ENCODE measurements around the gene SLC24A3.

Gene SLC24A3

DNA sequence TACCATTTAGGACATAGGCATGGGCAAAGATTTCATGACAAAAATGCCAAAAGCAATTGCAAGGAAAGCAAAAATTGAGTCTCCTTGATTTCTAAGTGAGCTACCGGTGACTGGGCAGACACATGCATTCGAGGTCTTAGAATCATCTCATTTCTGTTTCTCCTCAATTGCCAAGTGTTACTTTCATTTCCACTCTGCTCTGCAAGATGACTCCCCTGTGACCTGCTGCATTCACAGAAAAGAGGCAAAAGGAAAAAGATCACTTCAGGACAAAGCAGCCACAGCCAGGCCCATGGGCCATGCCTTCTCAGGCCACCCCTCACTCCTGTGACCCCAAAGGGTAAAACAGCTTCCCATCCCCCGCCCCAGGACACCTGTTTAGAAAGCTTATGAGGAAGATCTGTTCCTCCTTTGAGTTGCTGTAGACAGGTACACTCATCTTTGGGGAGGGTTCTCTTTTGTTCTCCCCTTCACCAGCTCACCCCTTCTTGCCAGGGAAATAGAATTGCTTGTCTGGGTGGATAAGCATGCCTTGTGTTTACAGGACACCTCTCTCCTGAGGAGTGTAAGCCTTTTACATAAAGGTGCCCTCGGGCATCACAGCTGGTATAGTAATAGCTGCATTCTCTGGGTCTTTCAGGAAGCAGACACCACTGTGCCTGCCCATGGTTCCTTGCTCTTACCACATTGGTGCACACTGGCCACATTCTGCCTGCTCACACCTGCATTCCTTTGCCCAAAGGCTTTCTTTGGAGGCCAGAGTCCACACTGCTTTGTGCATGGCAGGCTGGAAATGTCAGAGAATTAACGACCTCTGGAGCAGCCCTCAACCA is 105.0 kb downstream of the SLC24A3 start:
- DNase-seq (ENCODE audit: extremely low read depth, insufficient read length), result no peak
- peaks cover 1% of the 10 kb centered on the region for H3K27me3 ChIP-seq (replicated peaks; ENCODE audit: control insufficient read depth, insufficient read depth, low read length)
- H3K36me3 ChIP-seq (ENCODE audit: control insufficient read depth, insufficient read depth, low read length), result no peaks in the 10 kb centered on the region
- H3K4me3 ChIP-seq (replicated peaks; ENCODE audit: low read depth, low read length), result no peak overlapping the region
- TF ChIP-seq, protein P1, sequence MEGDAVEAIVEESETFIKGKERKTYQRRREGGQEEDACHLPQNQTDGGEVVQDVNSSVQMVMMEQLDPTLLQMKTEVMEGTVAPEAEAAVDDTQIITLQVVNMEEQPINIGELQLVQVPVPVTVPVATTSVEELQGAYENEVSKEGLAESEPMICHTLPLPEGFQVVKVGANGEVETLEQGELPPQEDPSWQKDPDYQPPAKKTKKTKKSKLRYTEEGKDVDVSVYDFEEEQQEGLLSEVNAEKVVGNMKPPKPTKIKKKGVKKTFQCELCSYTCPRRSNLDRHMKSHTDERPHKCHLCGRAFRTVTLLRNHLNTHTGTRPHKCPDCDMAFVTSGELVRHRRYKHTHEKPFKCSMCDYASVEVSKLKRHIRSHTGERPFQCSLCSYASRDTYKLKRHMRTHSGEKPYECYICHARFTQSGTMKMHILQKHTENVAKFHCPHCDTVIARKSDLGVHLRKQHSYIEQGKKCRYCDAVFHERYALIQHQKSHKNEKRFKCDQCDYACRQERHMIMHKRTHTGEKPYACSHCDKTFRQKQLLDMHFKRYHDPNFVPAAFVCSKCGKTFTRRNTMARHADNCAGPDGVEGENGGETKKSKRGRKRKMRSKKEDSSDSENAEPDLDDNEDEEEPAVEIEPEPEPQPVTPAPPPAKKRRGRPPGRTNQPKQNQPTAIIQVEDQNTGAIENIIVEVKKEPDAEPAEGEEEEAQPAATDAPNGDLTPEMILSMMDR (IDR thresholded peaks at IDR 0.05; ENCODE audit: insufficient read depth, low read length, poor library complexity, severe bottlenecking), result no peak

DNA sequence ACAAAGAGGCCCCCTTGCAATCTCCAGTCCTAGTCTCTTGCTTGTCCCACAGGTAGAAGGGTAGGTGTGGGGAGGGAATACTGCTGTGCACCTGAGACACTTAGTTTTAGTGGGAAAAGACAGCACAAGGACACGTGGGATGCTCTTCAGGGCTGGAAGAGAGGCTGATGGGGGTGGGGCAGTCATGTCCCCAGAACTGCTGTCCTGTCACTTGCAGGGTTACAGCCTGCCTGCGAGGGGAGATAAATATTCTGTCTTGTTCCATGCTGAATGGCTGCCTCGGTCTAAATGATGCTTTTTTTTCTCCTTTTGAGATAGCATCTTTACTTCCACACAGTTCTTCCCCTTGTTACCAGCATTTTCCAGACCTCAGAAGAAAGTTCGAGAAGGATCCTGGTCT is 106.2 kb downstream of the SLC24A3 start:
- no peak for DNase-seq (ENCODE audit: extremely low read depth, insufficient read length)
- TF ChIP-seq, protein P1 (IDR thresholded peaks at IDR 0.05; ENCODE audit: insufficient read depth, low read length, poor library complexity, severe bottlenecking), result no peak
- Histone ChIP-seq H3K4me3 (replicated peaks; ENCODE audit: low read depth, low read length) (no peak overlapping the region), H3K27me3 (replicated peaks; ENCODE audit: control insufficient read depth, insufficient read depth, low read length) (peaks cover 1% of the 10 kb centered on the region), H3K36me3 (ENCODE audit: control insufficient read depth, insufficient read depth, low read length) (no peaks in the 10 kb centered on the region)

DNA sequence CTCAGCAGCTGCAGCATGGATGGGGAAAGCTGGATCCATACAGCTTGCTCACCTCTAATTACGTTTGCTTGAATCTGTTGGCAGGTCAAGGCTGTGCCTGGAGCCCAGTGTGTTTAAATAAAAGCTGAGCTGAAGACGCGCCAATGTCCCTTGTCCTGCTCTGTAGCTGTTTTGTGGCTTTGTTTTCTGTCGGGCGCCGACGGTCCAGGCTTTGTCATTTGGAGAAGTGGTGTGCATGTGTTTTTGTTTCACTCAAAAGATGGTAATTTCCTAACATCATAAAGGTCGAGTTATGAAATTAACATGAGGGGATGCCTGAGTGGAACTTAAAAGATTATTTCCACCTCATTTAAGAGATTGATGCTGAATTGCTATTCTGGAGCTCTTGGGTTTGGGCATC is 107.6 kb downstream of the SLC24A3 start:
- no peaks in the 10 kb centered on the region for H3K36me3 ChIP-seq (ENCODE audit: control insufficient read depth, insufficient read depth, low read length)
- peaks cover 1% of the 10 kb centered on the region for H3K27me3 ChIP-seq (replicated peaks; ENCODE audit: control insufficient read depth, insufficient read depth, low read length)
- no peak for DNase-seq (ENCODE audit: extremely low read depth, insufficient read length)
- TF ChIP-seq, protein P1 (IDR thresholded peaks at IDR 0.05; ENCODE audit: insufficient read depth, low read length, poor library complexity, severe bottlenecking), result no peak
- H3K4me3 ChIP-seq (replicated peaks; ENCODE audit: low read depth, low read length), result no peak overlapping the region

DNA sequence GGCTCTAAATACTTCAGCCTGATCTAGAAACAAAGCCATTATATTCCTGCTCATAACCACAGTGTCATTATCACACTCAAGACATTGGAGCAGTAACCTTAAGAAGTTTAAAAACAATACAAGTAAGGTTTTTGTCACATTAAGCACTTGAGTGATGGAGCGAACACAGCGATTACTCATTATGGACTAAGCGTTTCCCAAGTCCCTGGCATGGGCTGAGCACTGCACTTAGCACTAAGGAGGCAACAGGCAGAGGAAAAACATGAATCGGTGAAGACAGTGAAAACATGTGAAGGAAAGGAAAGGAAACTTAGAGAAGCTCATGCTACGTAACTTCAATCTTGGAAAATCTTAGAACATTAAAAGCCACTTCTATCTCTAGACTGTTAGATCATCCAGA is 108.7 kb downstream of the SLC24A3 start:
- TF ChIP-seq, protein P1 (IDR thresholded peaks at IDR 0.05; ENCODE audit: insufficient read depth, low read length, poor library complexity, severe bottlenecking), result no peak
- DNase-seq (ENCODE audit: extremely low read depth, insufficient read length), result no peak
- Histone ChIP-seq H3K27me3 (replicated peaks; ENCODE audit: control insufficient read depth, insufficient read depth, low read length) (peaks cover 1% of the 10 kb centered on the region), H3K4me3 (replicated peaks; ENCODE audit: low read depth, low read length) (no peak overlapping the region), H3K36me3 (ENCODE audit: control insufficient read depth, insufficient read depth, low read length) (no peaks in the 10 kb centered on the region)

DNA sequence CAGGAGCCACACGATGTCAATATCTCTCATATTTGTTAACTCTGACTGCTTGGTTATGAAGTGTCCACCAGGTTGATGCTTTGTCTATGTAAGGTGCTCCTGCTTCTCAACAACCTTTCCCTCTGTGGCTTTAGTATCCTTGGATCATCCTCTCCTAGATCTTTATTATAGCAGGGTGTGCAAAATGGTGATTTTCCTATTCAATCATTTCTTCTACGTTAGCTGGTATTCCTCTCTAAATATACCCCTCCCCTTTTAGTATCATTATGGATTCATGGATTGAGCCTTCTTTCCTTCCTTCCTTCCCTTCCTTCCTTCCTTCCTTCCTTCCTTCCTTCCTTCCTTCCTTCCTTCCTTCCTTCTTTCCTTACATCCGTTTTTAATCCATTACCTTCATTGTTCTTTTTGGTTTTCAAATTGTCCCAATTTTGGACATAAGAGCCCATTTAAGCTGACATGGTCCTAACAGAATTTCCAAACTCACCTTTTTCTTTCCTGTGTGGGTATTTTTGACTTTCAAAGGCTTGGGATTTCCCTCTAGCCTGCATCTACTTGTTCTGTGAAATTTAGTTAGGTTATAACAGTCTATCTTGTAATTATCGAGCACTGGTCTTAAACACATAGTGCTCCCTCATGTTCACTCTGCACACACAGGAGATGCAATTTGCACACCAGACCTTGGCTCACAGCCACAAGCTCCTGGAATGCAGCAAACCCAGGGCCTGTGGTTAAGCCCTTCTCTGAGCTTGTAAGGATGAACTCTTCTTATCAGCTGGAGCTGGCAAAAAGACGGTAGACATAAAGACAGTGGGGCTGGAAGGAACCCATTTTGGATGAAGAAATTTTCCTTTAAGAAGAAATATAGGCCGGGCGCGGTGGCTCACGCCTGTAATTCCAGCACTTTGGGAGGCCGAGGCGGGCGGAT is 109.9 kb downstream of the SLC24A3 start:
- no peak for DNase-seq (ENCODE audit: extremely low read depth, insufficient read length)
- Histone ChIP-seq H3K27me3 (replicated peaks; ENCODE audit: control insufficient read depth, insufficient read depth, low read length) (peaks cover 1% of the 10 kb centered on the region), H3K4me3 (replicated peaks; ENCODE audit: low read depth, low read length) (no peak overlapping the region), H3K36me3 (ENCODE audit: control insufficient read depth, insufficient read depth, low read length) (no peaks in the 10 kb centered on the region)
- TF ChIP-seq, protein P1 (IDR thresholded peaks at IDR 0.05; ENCODE audit: insufficient read depth, low read length, poor library complexity, severe bottlenecking), result no peak
